SK-N-SH (cell line): Measurements from ENCODE around the gene ERGIC1. TPM values are rescaled to one million over a fixed set of nuclear protein-coding genes. Genes with fewer than 3 reads are reported as not detected.

ENCODE experiments used
- CTCF ChIA-PET: fragments of 300-600, 350-600 bp; formaldehyde crosslinking; extraction: SDS; loops from one replicate; lab custom pipeline; 2021; lab: Yijun Ruan, JAX
- POLR2A ChIA-PET: fragments of 350-600 bp; sonication (Branson Sonifier 250); formaldehyde crosslinking; extraction: SDS; loops from one replicate; lab custom pipeline; 2020; ENCODE audit warnings: antibody characterized with exemption, inconsistent platforms; lab: Yijun Ruan, JAX
- DNase-seq: peaks from one replicate; pipeline ENCODE4 v3.0.0; 2012
- H2AFZ ChIP-seq: fragments of 200-600 bp; sonication (generic); 2 replicates; pipeline ENCODE4 v1.8.1; 2016; ENCODE audit warnings: antibody characterized with exemption, mild to moderate bottlenecking, low read depth
- H3F3A ChIP-seq: fragments of 200-600 bp; sonication (generic); replicated peaks from 2 replicates; pipeline ENCODE3; 2016; ENCODE audit warnings: antibody characterized with exemption, mild to moderate bottlenecking; ENCODE audit not compliant: insufficient read depth
- H3K27ac ChIP-seq, 2 experiments: fragments of 200-500 bp in 1 of 2; fragments of 200-600 bp in 1 of 2; sonication (Bioruptor generic) in 1 of 2; sonication (generic), shearing (Covaris generic) in 1 of 2; 2 replicates each; pipeline versions ENCODE4 v1.5.1 to v1.6.1; 2014 to 2016; ENCODE audit warnings: low read depth in 2 of 2, inconsistent platforms in 1 of 2, low read length in 1 of 2, mild to moderate bottlenecking in 1 of 2, mixed read lengths in 1 of 2
- H3K27me3 ChIP-seq: fragments of 200-600 bp; sonication (generic), shearing (Covaris generic); 2 replicates; pipeline ENCODE4 v1.6.1; 2016; ENCODE audit warnings: mixed run types; ENCODE audit not compliant: insufficient read depth
- H3K36me3 ChIP-seq, 2 experiments: fragments of 200-500 bp in 1 of 2; fragments of 200-600 bp in 1 of 2; sonication (Bioruptor generic) in 1 of 2; sonication (generic) in 1 of 2; replicated peaks in 1 of 2; 2 replicates each; pipeline versions ENCODE3 to v1.5.1; 2014 to 2016; ENCODE audit warnings: low read length in 1 of 2, mild to moderate bottlenecking in 1 of 2; ENCODE audit not compliant: insufficient read depth in 2 of 2, control insufficient read depth in 1 of 2
- H3K4me1 ChIP-seq, 2 experiments: fragments of 200-500 bp in 1 of 2; fragments of 200-600 bp in 1 of 2; sonication (Bioruptor generic) in 1 of 2; sonication (generic), shearing (Covaris generic) in 1 of 2; 2 replicates each; pipeline versions ENCODE4 v1.5.1 to v1.6.1; 2014 to 2016; ENCODE audit warnings: low read depth in 1 of 2, low read length in 1 of 2, mixed run types in 1 of 2; ENCODE audit not compliant: insufficient read depth in 2 of 2, control insufficient read depth in 1 of 2
- H3K4me2 ChIP-seq: fragments of 200-600 bp; sonication (generic), shearing (Covaris generic); 2 replicates; pipeline ENCODE4 v1.6.1; 2017; ENCODE audit warnings: mixed run types
- H3K4me3 ChIP-seq, 2 experiments: fragments of 200-500 bp in 1 of 2; fragments of 200-600 bp in 1 of 2; sonication (Bioruptor generic) in 1 of 2; sonication (generic), shearing (Covaris generic) in 1 of 2; 2 replicates each; pipeline versions ENCODE4 v1.5.1 to v1.8.1; 2014 to 2016; ENCODE audit warnings: low read depth in 2 of 2, inconsistent platforms in 1 of 2, low read length in 1 of 2, mild to moderate bottlenecking in 1 of 2, mixed read lengths in 1 of 2, moderate library complexity in 1 of 2
- H3K79me2 ChIP-seq: fragments of 200-600 bp; sonication (generic); 2 replicates; pipeline ENCODE4 v1.8.1; 2017; ENCODE audit warnings: mild to moderate bottlenecking; ENCODE audit not compliant: insufficient read depth
- H3K9ac ChIP-seq: fragments of 200-600 bp; sonication (generic); 2 replicates; pipeline ENCODE4 v1.6.1; 2017; ENCODE audit warnings: mixed run types
- H3K9me2 ChIP-seq: fragments of 200-600 bp; sonication (generic); 2 replicates; pipeline ENCODE4 v1.6.1; 2017; ENCODE audit warnings: mixed run types
- H3K9me3 ChIP-seq: fragments of 200-600 bp; sonication (generic); 2 replicates; pipeline ENCODE4 v1.6.1; 2017; ENCODE audit warnings: mixed run types, mild to moderate bottlenecking, moderate library complexity
- H4K20me1 ChIP-seq: fragments of 200-600 bp; sonication (generic); 2 replicates; pipeline ENCODE4 v1.6.1; 2017; ENCODE audit warnings: mild to moderate bottlenecking, mixed run types; ENCODE audit not compliant: insufficient read depth
- CHD2 ChIP-seq: fragments of 150-350 bp; IDR thresholded peaks from 2 replicates; pipeline ENCODE4 v1.6.1; 2018; ENCODE audit warnings: low read length; ENCODE audit not compliant: partially characterized antibody
- CTCF ChIP-seq: fragments of 200-600 bp; sonication (generic); IDR thresholded peaks from 2 replicates; pipeline ENCODE4 v1.6.1; 2017; ENCODE audit warnings: antibody characterized with exemption, mild to moderate bottlenecking, moderate library complexity
- ELF1 ChIP-seq: IDR thresholded peaks from 2 replicates; pipeline ENCODE4 v1.4.0; 2012
- EP300 ChIP-seq, 2 experiments: IDR thresholded peaks; 2 replicates each; pipeline versions ENCODE4 v1.4.0 to v1.6.1; 2012; ENCODE audit warnings: borderline replicate concordance in 1 of 2, low read depth in 1 of 2, low read length in 1 of 2
- FOXJ3 ChIP-seq: sonication (generic); formaldehyde crosslinking; IDR thresholded peaks from 2 replicates; pipeline ENCODE4 v1.5.1; 2020; ENCODE audit warnings: mild to moderate bottlenecking, missing genetic modification reagents
- FOXM1 ChIP-seq: IDR thresholded peaks from 2 replicates; pipeline ENCODE4 v1.4.0; 2012; ENCODE audit warnings: low read depth, mild to moderate bottlenecking
- IRF3 ChIP-seq: fragments of 150-350 bp; IDR thresholded peaks from 2 replicates; pipeline ENCODE4 v1.6.1; 2016; ENCODE audit warnings: mild to moderate bottlenecking, low read depth, low read length
- JUND ChIP-seq: IDR thresholded peaks from 2 replicates; pipeline ENCODE4 v1.4.0; 2012
- MEF2A ChIP-seq: IDR thresholded peaks from 2 replicates; pipeline ENCODE4 v1.4.0; 2012; ENCODE audit warnings: low read depth, borderline replicate concordance
- NRF1 ChIP-seq: IDR thresholded peaks from 2 replicates; pipeline ENCODE4 v1.6.1; 2012; ENCODE audit warnings: low read depth, mild to moderate bottlenecking, low read length
- POLR2AphosphoS5 ChIP-seq: IDR thresholded peaks from 2 replicates; pipeline ENCODE4 v1.6.1; 2012; ENCODE audit warnings: low read depth, low read length
- RAD21 ChIP-seq: IDR thresholded peaks from 2 replicates; pipeline ENCODE4 v1.6.1; 2012; ENCODE audit warnings: mild to moderate bottlenecking, low read length
- SMC3 ChIP-seq: IDR thresholded peaks from 2 replicates; pipeline ENCODE4 v1.6.1; 2012; ENCODE audit warnings: low read depth, low read length, improper control_type of control experiment
- TCF12 ChIP-seq: IDR thresholded peaks from 2 replicates; pipeline ENCODE4 v1.4.0; 2012
- ZBTB33 ChIP-seq: IDR thresholded peaks from 2 replicates; pipeline ENCODE4 v1.4.0; 2012; ENCODE audit warnings: low read depth, borderline replicate concordance
- WGBS: methylation state at CpG from one replicate; pipeline ENCODE4 v1.1.6; 2017; ENCODE audit warnings: low lambda C conversion rate; 5-methylcytosine and 5-hydroxymethylcytosine counted together
- polyA plus RNA-seq, 3 experiments: library from polyadenylated mRNA; depleted of rRNA; stranded (reverse); fragments of >200 nt; gene quantifications; 2 replicates each; pipeline ENCODE4 v1.2.3, GENCODE V29; 2012

ERGIC1 gene
- polyA plus RNA-seq, 1 of the 3 experiments (the other 2 are of a cell fraction) = 101 TPM

GRCh38 chr5:172931001-172931536 is 97.0 kb downstream of the ERGIC1 start (continued):
- TF ChIP-seq CTCF (no peak), FOXM1 (peak; percentile 26; the same call in 1 of the 2 replicates), IRF3 (no peak), MEF2A (no peak), POLR2AphosphoS5 (peak; percentile 51; the same call in 1 of the 2 replicates), ELF1 (peak; percentile 31; the same call in 1 of the 2 replicates), ZBTB33 (no peak), EP300 (IDR thresholded peaks at IDR 0.05; ENCODE audit: borderline replicate concordance in 1 of 2, low read depth in 1 of 2, low read length in 1 of 2) (peak in 1 of 2 experiments; percentile 87; a peak in 2 of 4 replicates), TCF12 (peak; percentile 78), JUND (peak; percentile 87)

GRCh38 chr5:172932313-172933017 is 98.4 kb downstream of the ERGIC1 start:
- POLR2A ChIA-PET = interaction anchor here (0.5 to 1.5 kb wide), 2 partner anchors 34 to 216 kb away, joined by 3 to 4 read pairs; no protein-coding TSS in a partner anchor
- DNase-seq = peak; percentile 86

More at GRCh38 chr5:172932313-172933017, 98.4 kb downstream of the ERGIC1 start:
- Histone ChIP-seq H3K9me2 (no peaks in the 10 kb centered on the region), H3K4me2 (no peak overlapping the region), H3K36me3 (peaks cover 9 to 11% of the 10 kb centered on the region in 2 experiments), H3K4me1 (peaks cover 0 to 19% of the 10 kb centered on the region in 2 experiments; a peak in 2 of 4 replicates), H3K4me3 (no peak overlapping the region; a peak in 1 of 4 replicates), H3K27ac (peak overlapping the region in 1 of 2 experiments; percentile 89; a peak in 2 of 4 replicates), H2AFZ (no peak overlapping the region), H3K9me3 (no peaks in the 10 kb centered on the region), H3K27me3 (no peaks in the 10 kb centered on the region), H3K79me2 (no peaks in the 10 kb centered on the region), H3K9ac (peak overlapping the region; percentile 57), H4K20me1 (no peaks in the 10 kb centered on the region), H3F3A (peaks cover 35% of the 10 kb centered on the region)
- CTCF ChIA-PET = interaction anchor here (0.6 to 23.2 kb wide), 47 partner anchors 9 to 647 kb away, joined by 3 to 508 read pairs (median 5); partner anchors contain the start of genes DUSP1 and RPL26L1
- WGBS = 19% methylated on average over 19 of the region's 22 CpGs
- TF ChIP-seq NRF1 = peak; percentile 23; the same call in 1 of the 2 replicates
- TF ChIP-seq FOXJ3 (CRISPR knock-in tag) = no peak
- TF ChIP-seq RAD21 = peak; percentile 87
- peak; percentile 94 for TF ChIP-seq SMC3
- no peak for TF ChIP-seq CHD2
- peak; percentile 91 for TF ChIP-seq CTCF
